Measurements from ENCODE around the gene FARP1.

FARP1 gene

GRCh38 chr13:98350746-98351330 is 207.9 kb downstream of the FARP1 start:
- H3K4me3 ChIP-seq (ENCODE audit: low read depth, low read length): no peak overlapping the region
- DNase-seq (ENCODE audit: low read depth): no peak
- in situ Hi-C loops (cut with HindIII; ENCODE audit: low sequenced_read_pairs): no loop called here
- TF ChIP-seq CTCF (IDR thresholded peaks at IDR 0.05; ENCODE audit: low read depth, low read length, missing control alignments): no peak

GRCh38 chr13:98351636-98352035 is 208.7 kb downstream of the FARP1 start:
- H3K4me3 ChIP-seq (ENCODE audit: low read depth, low read length): no peak overlapping the region
- no peak for TF ChIP-seq CTCF (IDR thresholded peaks at IDR 0.05; ENCODE audit: low read depth, low read length, missing control alignments)
- in situ Hi-C loops (cut with HindIII; ENCODE audit: low sequenced_read_pairs): no loop called here
- DNase-seq (ENCODE audit: low read depth): no peak

GRCh38 chr13:98352226-98352625 is 209.3 kb downstream of the FARP1 start:
- TF ChIP-seq CTCF (IDR thresholded peaks at IDR 0.05; ENCODE audit: low read depth, low read length, missing control alignments): no peak
- H3K4me3 ChIP-seq (ENCODE audit: low read depth, low read length): no peak overlapping the region
- in situ Hi-C loops (cut with HindIII; ENCODE audit: low sequenced_read_pairs): no loop called here
- no peak for DNase-seq (ENCODE audit: low read depth)

GRCh38 chr13:98353750-98354149 is 210.9 kb downstream of the FARP1 start:
- H3K4me3 ChIP-seq (ENCODE audit: low read depth, low read length): no peak overlapping the region
- no peak for TF ChIP-seq CTCF (IDR thresholded peaks at IDR 0.05; ENCODE audit: low read depth, low read length, missing control alignments)
- DNase-seq (ENCODE audit: low read depth): peak; percentile 20
- in situ Hi-C loops (cut with HindIII; ENCODE audit: low sequenced_read_pairs): no loop called here

- no peak for DNase-seq (ENCODE audit: low read depth)
- no peak for TF ChIP-seq CTCF (IDR thresholded peaks at IDR 0.05; ENCODE audit: low read depth, low read length, missing control alignments)
Measured at GRCh38 chr13:98358937-98359336, 216.0 kb downstream of the FARP1 start.

GRCh38 chr13:98360545-98360944 is 217.7 kb downstream of the FARP1 start:
- no peak for TF ChIP-seq CTCF (IDR thresholded peaks at IDR 0.05; ENCODE audit: low read depth, low read length, missing control alignments)
- DNase-seq (ENCODE audit: low read depth): no peak
- no peak overlapping the region for H3K4me3 ChIP-seq (ENCODE audit: low read depth, low read length)
- in situ Hi-C loops (cut with HindIII; ENCODE audit: low sequenced_read_pairs): no loop called here

More at GRCh38 chr13:98358937-98359336, 216.0 kb downstream of the FARP1 start:
- no peak overlapping the region for H3K4me3 ChIP-seq (ENCODE audit: low read depth, low read length)
- in situ Hi-C loops (cut with HindIII; ENCODE audit: low sequenced_read_pairs): no loop called here
